HG02852 (cell line): ENCODE results near the gene LAMC2.
A peak's percentile ranks its signal among the peaks of the same experiment; 100 is the strongest.

Experiments used
- ATAC-seq: cut with Tn5 transposase; IDR thresholded peaks from one replicate; pipeline ENCODE4 v1.9.1; 2021; ENCODE audit warnings: mild to moderate bottlenecking, moderate library complexity; ENCODE audit not compliant: unreplicated experiment

Gene LAMC2

GRCh38 chr1:183167676-183168075 is 18.4 kb upstream of the LAMC2 start:
- no peak for ATAC-seq

GRCh38 chr1:183168308-183168707 is 17.8 kb upstream of the LAMC2 start:
- no peak for ATAC-seq

GRCh38 chr1:183173828-183174227 is 12.2 kb upstream of the LAMC2 start:
- ATAC-seq: no peak

GRCh38 chr1:183175631-183176030 is 10.4 kb upstream of the LAMC2 start:
- no peak for ATAC-seq

GRCh38 chr1:183178545-183178944 is 7.5 kb upstream of the LAMC2 start:
- no peak for ATAC-seq

GRCh38 chr1:183179033-183179432 is 7.0 kb upstream of the LAMC2 start:
- ATAC-seq: no peak

GRCh38 chr1:183180218-183180617 is 5.8 kb upstream of the LAMC2 start:
- no peak for ATAC-seq

- no peak for ATAC-seq
These were observed 5.4 kb upstream of the LAMC2 start for GRCh38 chr1:183180634-183181056.

GRCh38 chr1:183186841-183187240 is 777 bp downstream of the LAMC2 start:
- ATAC-seq: no peak

GRCh38 chr1:183188240-183188639 is 2.2 kb downstream of the LAMC2 start:
- no peak for ATAC-seq

- ATAC-seq: no peak
These were observed 5.8 kb downstream of the LAMC2 start for GRCh38 chr1:183191833-183192232.

GRCh38 chr1:183193963-183194525 is 8.0 kb downstream of the LAMC2 start:
- no peak for ATAC-seq

- ATAC-seq: peak; percentile 97
These were observed 8.6 kb downstream of the LAMC2 start for GRCh38 chr1:183194527-183195141.

GRCh38 chr1:183195142-183195574 is 9.1 kb downstream of the LAMC2 start:
- peak; percentile 36 for ATAC-seq

- ATAC-seq: no peak
These were observed 11.7 kb downstream of the LAMC2 start for GRCh38 chr1:183197762-183198161.

- no peak for ATAC-seq
These were observed 12.4 kb downstream of the LAMC2 start for GRCh38 chr1:183198463-183198862.

GRCh38 chr1:183199304-183199703 is 13.2 kb downstream of the LAMC2 start:
- no peak for ATAC-seq

GRCh38 chr1:183200451-183200850 is 14.4 kb downstream of the LAMC2 start:
- no peak for ATAC-seq

GRCh38 chr1:183203094-183203493 is 17.0 kb downstream of the LAMC2 start:
- ATAC-seq: no peak

- no peak for ATAC-seq
These were observed 19.2 kb downstream of the LAMC2 start for GRCh38 chr1:183205196-183205781.

- ATAC-seq: no peak
These were observed 20.6 kb downstream of the LAMC2 start for GRCh38 chr1:183206538-183207122.

- ATAC-seq: no peak
These were observed 23.6 kb downstream of the LAMC2 start for GRCh38 chr1:183209533-183210158.
